Nephron progenitor cell (in vitro differentiated cells): ENCODE measurements around the gene GINS1.

Experiments used
- DNase-seq: peaks from one replicate; pipeline ENCODE4 v3.0.0; 2021
- H3K27ac Mint-ChIP-seq: 2 replicates; pipeline ENCODE4 v1.8.0; 2021; ENCODE audit warnings: mild to moderate bottlenecking, moderate library complexity, mixed read lengths
- H3K27me3 Mint-ChIP-seq: 2 replicates; pipeline ENCODE4 v1.8.0; 2021; ENCODE audit warnings: mild to moderate bottlenecking, low read depth, mixed read lengths; ENCODE audit not compliant: poor library complexity
- H3K36me3 Mint-ChIP-seq: 2 replicates; pipeline ENCODE4 v1.8.0; 2021; ENCODE audit warnings: low read depth, mixed read lengths
- H3K4me1 Mint-ChIP-seq: 2 replicates; pipeline ENCODE4 v1.8.0; 2021; ENCODE audit warnings: mixed read lengths
- H3K4me3 Mint-ChIP-seq: 2 replicates; pipeline ENCODE4 v1.8.0; 2021; ENCODE audit warnings: mild to moderate bottlenecking, moderate library complexity, mixed read lengths
- H3K9me3 Mint-ChIP-seq: 2 replicates; pipeline ENCODE4 v1.8.0; 2021; ENCODE audit warnings: mild to moderate bottlenecking, moderate library complexity, mixed read lengths
- CTCF ChIP-seq: fragments of 200-600 bp; sonication (generic); IDR thresholded peaks from 2 replicates; pipeline ENCODE4 v1.5.0; 2021; ENCODE audit warnings: antibody characterized with exemption

Gene GINS1

DNA sequence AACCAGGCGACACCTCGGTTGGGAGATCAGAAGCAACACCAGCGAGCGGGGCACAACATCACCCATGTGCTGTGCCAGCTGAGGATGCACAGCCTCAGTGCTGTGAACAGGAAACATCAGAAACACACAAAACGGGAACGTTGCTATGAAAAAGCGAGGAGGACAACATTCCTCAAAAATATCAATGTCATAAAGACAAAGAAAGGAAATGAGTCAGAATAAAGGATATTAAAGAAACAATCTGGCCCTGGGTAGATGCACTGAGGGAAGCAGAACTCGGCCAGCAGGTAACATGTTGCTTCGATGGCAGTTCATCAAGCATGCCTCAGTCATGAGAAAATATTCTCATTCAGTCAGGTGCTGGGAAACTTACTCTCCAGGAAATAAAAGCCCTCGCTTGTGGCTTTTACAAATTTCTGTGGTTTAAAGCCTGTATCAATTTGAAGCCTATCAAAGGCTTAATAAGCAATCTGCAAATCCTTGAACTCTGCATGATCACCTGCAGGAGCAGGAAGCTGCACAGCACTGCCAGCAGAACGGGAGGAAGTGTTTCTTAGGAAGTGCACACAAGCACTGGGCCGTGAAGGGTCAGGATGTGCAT is 77.5 kb downstream of the GINS1 start:
- H3K36me3 Mint-ChIP-seq = peaks cover 49% of the 10 kb centered on the region
- H3K4me3 Mint-ChIP-seq = no peak overlapping the region
- peaks cover 2% of the 10 kb centered on the region for H3K27me3 Mint-ChIP-seq
- H3K4me1 Mint-ChIP-seq = peaks cover 21% of the 10 kb centered on the region
- H3K9me3 Mint-ChIP-seq = no peaks in the 10 kb centered on the region
- no peak for DNase-seq
- H3K27ac Mint-ChIP-seq = peak overlapping the region; percentile 30
- no peak for TF ChIP-seq CTCF

- no peak for DNase-seq
- H3K36me3 Mint-ChIP-seq = peaks cover 52% of the 10 kb centered on the region
- no peak overlapping the region for H3K27ac Mint-ChIP-seq
- H3K4me1 Mint-ChIP-seq = peaks cover 21% of the 10 kb centered on the region
- H3K9me3 Mint-ChIP-seq = no peaks in the 10 kb centered on the region
- peaks cover 2% of the 10 kb centered on the region for H3K27me3 Mint-ChIP-seq
- no peak overlapping the region for H3K4me3 Mint-ChIP-seq
- TF ChIP-seq CTCF = no peak
These were observed 78.4 kb downstream of the GINS1 start for GRCh38 chr20:25485872-25486271.

- H3K9me3 Mint-ChIP-seq = no peaks in the 10 kb centered on the region
- no peak overlapping the region for H3K4me3 Mint-ChIP-seq
- no peak for TF ChIP-seq CTCF
- peaks cover 2% of the 10 kb centered on the region for H3K27me3 Mint-ChIP-seq
- H3K36me3 Mint-ChIP-seq = peaks cover 52% of the 10 kb centered on the region
- H3K27ac Mint-ChIP-seq = peak overlapping the region; percentile 93
- DNase-seq = no peak
- H3K4me1 Mint-ChIP-seq = peaks cover 21% of the 10 kb centered on the region
These were observed 78.9 kb downstream of the GINS1 start for GRCh38 chr20:25486377-25486776.

- Mint-ChIP-seq H3K4me3 (no peak overlapping the region), H3K27ac (no peak overlapping the region), H3K27me3 (peaks cover 2% of the 10 kb centered on the region), H3K36me3 (peaks cover 61% of the 10 kb centered on the region), H3K4me1 (peaks cover 21% of the 10 kb centered on the region), H3K9me3 (no peaks in the 10 kb centered on the region)
- DNase-seq = no peak
- no peak for TF ChIP-seq CTCF
These were observed 79.8 kb downstream of the GINS1 start for GRCh38 chr20:25487306-25487705.

DNA sequence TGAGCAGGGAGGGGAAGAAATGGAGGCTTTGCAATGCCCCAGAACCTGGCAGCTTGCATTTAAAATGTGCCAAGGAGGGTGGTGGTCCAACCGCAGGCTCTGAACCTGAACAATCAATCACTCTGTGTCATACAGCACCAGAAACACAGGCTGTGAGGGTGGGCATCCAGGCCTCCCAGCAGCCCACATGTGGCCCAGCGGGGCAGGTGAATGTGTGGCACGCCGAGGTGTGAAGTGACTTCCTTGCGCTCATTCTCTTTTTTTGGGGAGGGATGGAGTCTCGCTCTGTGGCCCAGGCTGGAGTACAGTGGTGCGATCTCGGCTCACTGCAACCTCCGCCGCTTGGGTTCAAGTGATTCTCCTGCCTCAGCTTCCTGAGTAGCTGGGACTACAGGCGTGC is 80.5 kb downstream of the GINS1 start:
- peaks cover 21% of the 10 kb centered on the region for H3K4me1 Mint-ChIP-seq

More for the DNA sequence above, 80.5 kb downstream of the GINS1 start:
- Mint-ChIP-seq H3K9me3 (no peaks in the 10 kb centered on the region), H3K36me3 (peaks cover 61% of the 10 kb centered on the region), H3K4me3 (no peak overlapping the region), H3K27ac (no peak overlapping the region), H3K27me3 (peaks cover 2% of the 10 kb centered on the region)
- TF ChIP-seq CTCF = no peak
- no peak for DNase-seq
